Ramos (cell line): ENCODE results near the gene ACTR1B.

Experiments
- in situ Hi-C: fragments of 300-500 bp; cut with MboI; formaldehyde crosslinking; loops from one replicate; pipeline ENCODE4 v1.14.3; 2022; ENCODE audit warnings: low sequenced_read_pairs; ENCODE audit not compliant: unreplicated experiment

ACTR1B gene

GRCh38 chr2:97661927-97662326 lies 1.9 kb downstream of the ACTR1B start:
- in situ Hi-C loops: loop anchor here (25.0 kb wide), 1 partner anchor 1600 kb away; no protein-coding TSS in a partner anchor

- in situ Hi-C loops: loop anchor here (25.0 kb wide), 1 partner anchor 1599 kb away; no protein-coding TSS in a partner anchor
Measured at GRCh38 chr2:97660775-97661389, 3.0 kb downstream of the ACTR1B start.

- in situ Hi-C loops: loop anchor here (25.0 kb wide), 1 partner anchor 1598 kb away; no protein-coding TSS in a partner anchor
Measured at GRCh38 chr2:97660044-97660774, 3.6 kb downstream of the ACTR1B start.

GRCh38 chr2:97659256-97660043 lies 4.4 kb downstream of the ACTR1B start:
- in situ Hi-C loops: loop anchor here (25.0 kb wide), 1 partner anchor 1597 kb away; no protein-coding TSS in a partner anchor

- in situ Hi-C loops: loop anchor here (25.0 kb wide), 1 partner anchor 1596 kb away; no protein-coding TSS in a partner anchor
Measured at GRCh38 chr2:97658691-97659157, 5.1 kb downstream of the ACTR1B start.

- in situ Hi-C loops: loop anchor here (25.0 kb wide), 1 partner anchor 1596 kb away; no protein-coding TSS in a partner anchor
Measured at GRCh38 chr2:97657986-97658690, 5.7 kb downstream of the ACTR1B start.

- in situ Hi-C loops: loop anchor here (25.0 kb wide), 1 partner anchor 1595 kb away; no protein-coding TSS in a partner anchor
Measured at GRCh38 chr2:97656905-97657587, 6.8 kb downstream of the ACTR1B start.

- in situ Hi-C loops: loop anchor here (25.0 kb wide), 1 partner anchor 1594 kb away; no protein-coding TSS in a partner anchor
Measured at GRCh38 chr2:97656129-97656755, 7.6 kb downstream of the ACTR1B start.

- in situ Hi-C loops: loop anchor here (25.0 kb wide), 1 partner anchor 1592 kb away; no protein-coding TSS in a partner anchor
Measured at GRCh38 chr2:97654791-97655190, 9.1 kb downstream of the ACTR1B start.

- in situ Hi-C loops: loop anchor here (25.0 kb wide), 1 partner anchor 1592 kb away; no protein-coding TSS in a partner anchor
Measured at GRCh38 chr2:97654309-97654708, 9.5 kb downstream of the ACTR1B start.

GRCh38 chr2:97653874-97654273 lies 10.0 kb downstream of the ACTR1B start:
- in situ Hi-C loops: loop anchor here (25.0 kb wide), 1 partner anchor 1592 kb away; no protein-coding TSS in a partner anchor

GRCh38 chr2:97653473-97653872 lies 10.4 kb downstream of the ACTR1B start:
- in situ Hi-C loops: loop anchor here (25.0 kb wide), 1 partner anchor 1591 kb away; no protein-coding TSS in a partner anchor

- in situ Hi-C loops: loop anchor here (25.0 kb wide), 1 partner anchor 1589 kb away; no protein-coding TSS in a partner anchor
Measured at GRCh38 chr2:97651114-97651513, 12.7 kb downstream of the ACTR1B start.

- in situ Hi-C loops: no loop called here
Measured at GRCh38 chr2:97646977-97647376, 16.9 kb downstream of the ACTR1B start.

GRCh38 chr2:97645695-97646629 lies 17.9 kb downstream of the ACTR1B start, which contains the start of gene COX5B:
Gene COX5B, plus strand, starts transcription at chr2:97646062. Its CDS starts 25 bp downstream, at chr2:97646087.
- in situ Hi-C loops: no loop called here

GRCh38 chr2:97645112-97645694 lies 18.6 kb downstream of the ACTR1B start:
- in situ Hi-C loops: no loop called here
